DND-41 (cell line): ENCODE results near the gene GPRC5D.

Source experiments
- EZH2 ChIP-seq: IDR thresholded peaks from 3 replicates; pipeline ENCODE4 v1.6.1; 2012; ENCODE audit warnings: borderline replicate concordance, low read depth, mild to moderate bottlenecking, moderate library complexity, low read length, inconsistent platforms; ENCODE audit not compliant: severe bottlenecking
- TF ChIP-seq, protein P1 (sequence below): IDR thresholded peaks from 2 replicates; pipeline ENCODE4 v1.5.1; 2012; ENCODE audit warnings: borderline replicate concordance, low read length, moderate library complexity, mild to moderate bottlenecking; ENCODE audit not compliant: poor library complexity, severe bottlenecking; ENCODE audit errors: extremely low read depth

DNA sequence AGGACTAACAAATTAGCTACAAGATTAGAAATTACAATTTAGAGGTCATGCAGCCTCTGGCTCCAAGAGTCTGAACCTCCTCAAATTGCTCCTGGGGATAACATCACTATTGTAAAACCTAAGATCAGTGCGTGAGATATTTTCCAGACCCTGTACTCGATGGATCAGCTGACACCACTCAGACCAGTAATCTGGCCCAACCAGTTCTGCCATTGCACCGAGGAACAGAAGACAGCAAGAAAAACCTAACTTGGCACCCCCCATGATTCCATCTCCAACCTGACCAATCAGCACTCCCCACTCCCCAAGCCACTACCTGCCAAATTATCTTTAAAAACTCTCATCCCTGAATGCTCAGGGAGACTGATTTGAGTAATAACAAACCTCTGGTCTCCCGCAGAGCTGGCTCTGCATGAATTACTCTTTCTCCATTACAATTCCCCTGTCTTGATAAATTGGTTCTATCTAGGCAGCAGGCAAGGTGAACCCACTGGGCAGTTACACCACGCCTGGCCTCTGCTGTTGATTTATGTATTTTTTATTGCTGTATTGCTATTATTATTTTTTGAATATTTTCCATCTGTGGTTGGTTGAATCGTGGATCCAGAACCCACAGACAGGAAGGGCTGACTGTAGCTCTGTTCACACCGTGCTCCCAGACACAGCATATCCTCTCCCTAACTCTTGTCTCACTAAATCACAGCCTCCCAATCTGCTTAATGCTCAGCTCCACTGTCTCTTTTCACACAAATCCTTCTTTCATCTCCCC lies 38.9 kb upstream of the GPRC5D start:
- TF ChIP-seq, protein P1, sequence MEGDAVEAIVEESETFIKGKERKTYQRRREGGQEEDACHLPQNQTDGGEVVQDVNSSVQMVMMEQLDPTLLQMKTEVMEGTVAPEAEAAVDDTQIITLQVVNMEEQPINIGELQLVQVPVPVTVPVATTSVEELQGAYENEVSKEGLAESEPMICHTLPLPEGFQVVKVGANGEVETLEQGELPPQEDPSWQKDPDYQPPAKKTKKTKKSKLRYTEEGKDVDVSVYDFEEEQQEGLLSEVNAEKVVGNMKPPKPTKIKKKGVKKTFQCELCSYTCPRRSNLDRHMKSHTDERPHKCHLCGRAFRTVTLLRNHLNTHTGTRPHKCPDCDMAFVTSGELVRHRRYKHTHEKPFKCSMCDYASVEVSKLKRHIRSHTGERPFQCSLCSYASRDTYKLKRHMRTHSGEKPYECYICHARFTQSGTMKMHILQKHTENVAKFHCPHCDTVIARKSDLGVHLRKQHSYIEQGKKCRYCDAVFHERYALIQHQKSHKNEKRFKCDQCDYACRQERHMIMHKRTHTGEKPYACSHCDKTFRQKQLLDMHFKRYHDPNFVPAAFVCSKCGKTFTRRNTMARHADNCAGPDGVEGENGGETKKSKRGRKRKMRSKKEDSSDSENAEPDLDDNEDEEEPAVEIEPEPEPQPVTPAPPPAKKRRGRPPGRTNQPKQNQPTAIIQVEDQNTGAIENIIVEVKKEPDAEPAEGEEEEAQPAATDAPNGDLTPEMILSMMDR, result no peak
- TF ChIP-seq EZH2, result no peak
